CD8-positive, alpha-beta memory T cell (primary cell): ENCODE results near the gene ATP5ME. TPM values are rescaled to one million over a fixed set of nuclear protein-coding genes. Genes with fewer than 3 reads are reported as not detected.

Experiments used
- CTCF ChIA-PET: fragments of 350-600 bp; sonication (Branson Sonifier 250); formaldehyde crosslinking; loops from one replicate; lab custom pipeline; 2021; ENCODE audit warnings: antibody characterized with exemption; lab: Charles Lee
- POLR2A ChIA-PET: fragments of 350-600 bp; sonication (Branson Sonifier 250); formaldehyde crosslinking; loops from one replicate; lab custom pipeline; 2021; ENCODE audit warnings: antibody characterized with exemption; lab: Charles Lee
- DNase-seq, 5 donors: peaks; one replicate each; pipeline versions ENCODE4 v3.0.0 to v3.0.0-alpha.2; 2020 to 2022; ENCODE audit warnings: mixed read lengths in 1 of 5
- H3K27ac ChIP-seq: one replicate; pipeline ENCODE4 v1.7.0; 2013; ENCODE audit warnings: low read depth, mild to moderate bottlenecking, low read length, moderate library complexity
- H3K27me3 ChIP-seq: 2 replicates; pipeline ENCODE4 v1.7.0; 2013; ENCODE audit warnings: low read length, mild to moderate bottlenecking; ENCODE audit not compliant: insufficient read depth, poor library complexity, severe bottlenecking
- H3K36me3 ChIP-seq: 2 replicates; pipeline ENCODE4 v1.7.0; 2013; ENCODE audit warnings: mild to moderate bottlenecking, low read length, moderate library complexity; ENCODE audit not compliant: insufficient read depth
- H3K4me1 ChIP-seq: 2 replicates; pipeline ENCODE4 v1.7.0; 2013; ENCODE audit warnings: mild to moderate bottlenecking, low read length, moderate library complexity; ENCODE audit not compliant: insufficient read depth
- H3K4me3 ChIP-seq: 2 replicates; pipeline ENCODE4 v1.7.0; 2013; ENCODE audit warnings: mild to moderate bottlenecking, low read length
- H3K9me3 ChIP-seq: 2 replicates; pipeline ENCODE4 v1.7.0; 2013; ENCODE audit warnings: mild to moderate bottlenecking, low read length
- H3K27ac Mint-ChIP-seq, 8 donors: one replicate each; pipeline ENCODE4 v1.8.0; 2020 to 2021; ENCODE audit warnings: mixed read lengths in 8 of 8, mild to moderate bottlenecking in 6 of 8, inconsistent platforms in 3 of 8, moderate library complexity in 3 of 8
- H3K27me3 Mint-ChIP-seq, 2 donors: one replicate each; pipeline ENCODE4 v1.8.0; 2020 to 2021; ENCODE audit warnings: mixed read lengths in 2 of 2, mild to moderate bottlenecking in 1 of 2, moderate library complexity in 1 of 2
- H3K36me3 Mint-ChIP-seq, 3 donors: one replicate each; pipeline ENCODE4 v1.8.0; 2020 to 2021; ENCODE audit warnings: mixed read lengths in 3 of 3, inconsistent platforms in 1 of 3, mild to moderate bottlenecking in 1 of 3
- H3K4me1 Mint-ChIP-seq, 3 donors: one replicate each; pipeline ENCODE4 v1.8.0; 2020 to 2021; ENCODE audit warnings: mixed read lengths in 3 of 3, inconsistent platforms in 1 of 3, mild to moderate bottlenecking in 1 of 3
- H3K4me3 Mint-ChIP-seq, 7 donors: one replicate each; pipeline ENCODE4 v1.8.0; 2020 to 2021; ENCODE audit warnings: mixed read lengths in 7 of 7, mild to moderate bottlenecking in 6 of 7, moderate library complexity in 4 of 7, inconsistent platforms in 2 of 7
- H3K9me3 Mint-ChIP-seq, 5 donors: one replicate each; pipeline ENCODE4 v1.8.0; 2020 to 2022; ENCODE audit warnings: mixed read lengths in 5 of 5, mild to moderate bottlenecking in 3 of 5, moderate library complexity in 2 of 5, inconsistent platforms in 1 of 5
- polyA plus RNA-seq: library from polyadenylated mRNA; unstranded; fragments of 300-500 nt; fragmentation: Illumina TruSeq; gene quantifications from one replicate; pipeline ENCODE4 v1.2.3, GENCODE V29; 2021
- total RNA-seq, 2 experiments: library from RNA; stranded (reverse); gene quantifications; one replicate each; pipeline ENCODE4 v1.2.3, GENCODE V29; 2021

ATP5ME gene
- total and polyA plus RNA-seq, 3 experiments from 2014 or later: 284 to 441 (median 291) TPM

- H3K36me3 Mint-ChIP-seq: no peaks in the 10 kb centered on the region
- Histone ChIP-seq H3K27me3 (no peaks in the 10 kb centered on the region), H3K36me3 (no peaks in the 10 kb centered on the region), H3K27ac (no peak overlapping the region), H3K4me1 (no peaks in the 10 kb centered on the region), H3K9me3 (no peaks in the 10 kb centered on the region), H3K4me3 (no peak overlapping the region)
- no peaks in the 10 kb centered on the region for H3K9me3 Mint-ChIP-seq
- H3K27me3 Mint-ChIP-seq: peaks cover 1 to 6% of the 10 kb centered on the region in 2 donors
- H3K4me1 Mint-ChIP-seq: no peaks in the 10 kb centered on the region
- ChIA-PET CTCF (no interaction called here), POLR2A (no interaction called here)
- no peak overlapping the region for H3K4me3 Mint-ChIP-seq
- DNase-seq: peak in 1 of 5 donors; percentile 30
- no peak overlapping the region for H3K27ac Mint-ChIP-seq
Measured at GRCh38 chr4:633976-634598, 40.0 kb downstream of the ATP5ME start.

DNA sequence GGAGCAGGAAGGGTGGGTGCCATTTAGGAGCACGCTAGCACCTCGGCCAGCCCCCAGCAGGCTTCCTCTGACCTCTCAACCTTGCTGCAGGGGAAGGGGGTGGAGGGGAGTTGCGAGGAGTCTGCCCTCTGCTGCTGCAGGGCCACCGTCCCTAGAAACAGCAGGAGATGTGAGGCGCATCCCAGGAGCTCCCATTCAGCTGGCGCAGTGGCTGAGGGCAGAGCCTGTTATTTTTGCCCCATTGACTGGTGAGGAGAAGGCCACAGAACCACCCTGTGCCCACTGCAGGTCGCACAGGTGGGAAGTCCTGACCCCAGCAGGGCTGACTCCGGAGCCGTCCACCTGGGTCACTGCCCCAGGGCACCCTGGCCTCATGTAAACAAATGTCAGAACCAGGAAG lies 40.7 kb downstream of the ATP5ME start:
- no peaks in the 10 kb centered on the region for H3K36me3 Mint-ChIP-seq
- Histone ChIP-seq H3K27ac (no peak overlapping the region), H3K36me3 (no peaks in the 10 kb centered on the region), H3K9me3 (no peaks in the 10 kb centered on the region), H3K27me3 (no peaks in the 10 kb centered on the region), H3K4me3 (no peak overlapping the region), H3K4me1 (no peaks in the 10 kb centered on the region)
- no peaks in the 10 kb centered on the region for H3K9me3 Mint-ChIP-seq
- H3K27me3 Mint-ChIP-seq: peaks cover 1 to 6% of the 10 kb centered on the region in 2 donors
- CTCF ChIA-PET: no interaction called here
- H3K27ac Mint-ChIP-seq: no peak overlapping the region
- no peaks in the 10 kb centered on the region for H3K4me1 Mint-ChIP-seq
- POLR2A ChIA-PET: no interaction called here
- H3K4me3 Mint-ChIP-seq: no peak overlapping the region
- no peak for DNase-seq

GRCh38 chr4:632926-633325 lies 41.1 kb downstream of the ATP5ME start:
- H3K27ac ChIP-seq: no peak overlapping the region
- H3K9me3 Mint-ChIP-seq: no peaks in the 10 kb centered on the region
- H3K27ac Mint-ChIP-seq: no peak overlapping the region
- H3K4me3 ChIP-seq: no peak overlapping the region
- DNase-seq: peak in 1 of 5 donors; percentile 17
- CTCF ChIA-PET: no interaction called here
- POLR2A ChIA-PET: no interaction called here
- H3K4me1 Mint-ChIP-seq: no peaks in the 10 kb centered on the region
- H3K27me3 ChIP-seq: no peaks in the 10 kb centered on the region
- no peaks in the 10 kb centered on the region for H3K36me3 Mint-ChIP-seq
- no peaks in the 10 kb centered on the region for H3K9me3 ChIP-seq
- peaks cover 1 to 4% of the 10 kb centered on the region in 2 donors for H3K27me3 Mint-ChIP-seq
- H3K36me3 ChIP-seq: no peaks in the 10 kb centered on the region
- no peak overlapping the region for H3K4me3 Mint-ChIP-seq
- H3K4me1 ChIP-seq: no peaks in the 10 kb centered on the region

GRCh38 chr4:632196-632790 lies 41.8 kb downstream of the ATP5ME start:
- Mint-ChIP-seq H3K9me3 (no peaks in the 10 kb centered on the region), H3K4me3 (no peak overlapping the region), H3K27ac (no peak overlapping the region), H3K36me3 (no peaks in the 10 kb centered on the region), H3K4me1 (no peaks in the 10 kb centered on the region), H3K27me3 (peaks cover 0 to 1% of the 10 kb centered on the region in 2 donors)
- Histone ChIP-seq H3K9me3 (no peaks in the 10 kb centered on the region), H3K4me3 (no peak overlapping the region), H3K27me3 (no peaks in the 10 kb centered on the region), H3K36me3 (no peaks in the 10 kb centered on the region), H3K27ac (no peak overlapping the region), H3K4me1 (no peaks in the 10 kb centered on the region)
- ChIA-PET POLR2A (no interaction called here), CTCF (no interaction called here)
- DNase-seq: peak in 1 of 5 donors; percentile 24

DNA sequence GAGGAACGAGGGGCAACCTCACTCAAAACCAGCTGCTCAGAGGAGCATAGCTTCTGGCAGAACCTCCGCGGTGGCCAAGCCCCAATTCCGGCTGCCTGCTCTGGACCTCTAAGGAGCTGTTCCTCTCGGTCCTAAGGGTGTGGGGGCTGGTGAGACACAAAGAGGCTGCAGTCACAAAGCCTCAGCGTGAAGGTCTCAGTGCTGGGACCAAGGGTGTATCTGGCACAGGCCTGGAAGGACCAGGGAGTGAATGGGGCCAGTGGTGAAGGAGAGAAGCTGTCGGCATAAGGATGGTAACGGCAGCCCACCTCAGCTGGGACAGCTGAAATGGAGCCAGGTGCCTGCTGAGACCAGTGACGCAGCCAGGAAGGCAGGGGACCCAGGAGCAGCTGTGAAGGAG lies 43.4 kb downstream of the ATP5ME start:
- H3K9me3 ChIP-seq: no peaks in the 10 kb centered on the region
- Mint-ChIP-seq H3K27ac (no peak overlapping the region), H3K36me3 (no peaks in the 10 kb centered on the region), H3K4me3 (no peak overlapping the region), H3K4me1 (no peaks in the 10 kb centered on the region), H3K9me3 (no peaks in the 10 kb centered on the region), H3K27me3 (no peaks in the 10 kb centered on the region)
- no peaks in the 10 kb centered on the region for H3K36me3 ChIP-seq
- no peaks in the 10 kb centered on the region for H3K4me1 ChIP-seq
- H3K4me3 ChIP-seq: no peak overlapping the region
- no peaks in the 10 kb centered on the region for H3K27me3 ChIP-seq
- no peak overlapping the region for H3K27ac ChIP-seq
- ChIA-PET CTCF (no interaction called here), POLR2A (interaction anchor here (0.5 kb wide), 1 partner anchor 153 kb away, joined by 3 read pairs; no protein-coding TSS in a partner anchor)
- DNase-seq: peak in 1 of 5 donors; percentile 17

GRCh38 chr4:629915-630641 lies 44.0 kb downstream of the ATP5ME start:
- H3K27ac ChIP-seq: no peak overlapping the region
- CTCF ChIA-PET: no interaction called here
- H3K27ac Mint-ChIP-seq: no peak overlapping the region

DNA sequence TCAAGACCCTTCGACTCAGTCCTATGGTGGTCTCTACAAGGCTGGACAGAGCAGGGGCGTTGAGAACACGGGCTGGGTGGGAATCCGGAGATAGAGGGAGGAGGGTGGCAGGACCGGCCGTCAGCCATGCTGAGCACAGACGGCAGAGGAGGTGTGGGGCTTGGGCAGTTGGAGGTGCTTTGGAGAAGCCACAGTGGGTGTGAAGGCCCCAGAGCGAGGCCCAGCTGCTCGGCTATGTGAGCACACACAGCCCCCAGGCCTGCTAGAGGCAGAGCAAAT lies 44.5 kb downstream of the ATP5ME start:
- Mint-ChIP-seq H3K4me3 (no peak overlapping the region), H3K27ac (no peak overlapping the region), H3K36me3 (no peaks in the 10 kb centered on the region), H3K4me1 (no peaks in the 10 kb centered on the region), H3K27me3 (peaks cover 0 to under 1% of the 10 kb centered on the region in 2 donors), H3K9me3 (no peaks in the 10 kb centered on the region)
- Histone ChIP-seq H3K27ac (no peak overlapping the region), H3K9me3 (no peaks in the 10 kb centered on the region), H3K36me3 (no peaks in the 10 kb centered on the region), H3K4me1 (no peaks in the 10 kb centered on the region), H3K4me3 (no peak overlapping the region), H3K27me3 (no peaks in the 10 kb centered on the region)
- CTCF ChIA-PET: no interaction called here
- POLR2A ChIA-PET: no interaction called here
- peak in 1 of 5 donors; percentile 30 for DNase-seq

More at GRCh38 chr4:629915-630641, 44.0 kb downstream of the ATP5ME start:
- Mint-ChIP-seq H3K9me3 (no peaks in the 10 kb centered on the region), H3K36me3 (no peaks in the 10 kb centered on the region), H3K27me3 (no peaks in the 10 kb centered on the region), H3K4me1 (no peaks in the 10 kb centered on the region), H3K4me3 (no peak overlapping the region)
- Histone ChIP-seq H3K36me3 (no peaks in the 10 kb centered on the region), H3K4me1 (no peaks in the 10 kb centered on the region), H3K27me3 (no peaks in the 10 kb centered on the region), H3K9me3 (no peaks in the 10 kb centered on the region), H3K4me3 (no peak overlapping the region)
- peak in 1 of 5 donors; percentile 39 for DNase-seq
- POLR2A ChIA-PET: interaction anchor here (0.5 kb wide), 1 partner anchor 152 kb away, joined by 3 read pairs; no protein-coding TSS in a partner anchor

- Histone ChIP-seq H3K4me1 (no peaks in the 10 kb centered on the region), H3K9me3 (no peaks in the 10 kb centered on the region), H3K4me3 (no peak overlapping the region), H3K27me3 (no peaks in the 10 kb centered on the region), H3K36me3 (no peaks in the 10 kb centered on the region), H3K27ac (no peak overlapping the region)
- no peak overlapping the region for H3K27ac Mint-ChIP-seq
- ChIA-PET POLR2A (no interaction called here), CTCF (no interaction called here)
- H3K4me1 Mint-ChIP-seq: no peaks in the 10 kb centered on the region
- H3K4me3 Mint-ChIP-seq: no peak overlapping the region
- no peaks in the 10 kb centered on the region for H3K9me3 Mint-ChIP-seq
- H3K27me3 Mint-ChIP-seq: peaks cover 0 to 5% of the 10 kb centered on the region in 2 donors
- DNase-seq: peak in 1 of 5 donors; percentile 35
- H3K36me3 Mint-ChIP-seq: no peaks in the 10 kb centered on the region
Measured at GRCh38 chr4:628821-629635, 45.0 kb downstream of the ATP5ME start.
